Bone marrow (tissue), 2 donors: ENCODE data around the gene DAPK2.

Source experiments
- DNase-seq, 2 donors: peaks; one replicate each; lab custom pipeline; 2025; lab: John Stamatoyannopoulos, UW

The DAPK2 gene

DNA sequence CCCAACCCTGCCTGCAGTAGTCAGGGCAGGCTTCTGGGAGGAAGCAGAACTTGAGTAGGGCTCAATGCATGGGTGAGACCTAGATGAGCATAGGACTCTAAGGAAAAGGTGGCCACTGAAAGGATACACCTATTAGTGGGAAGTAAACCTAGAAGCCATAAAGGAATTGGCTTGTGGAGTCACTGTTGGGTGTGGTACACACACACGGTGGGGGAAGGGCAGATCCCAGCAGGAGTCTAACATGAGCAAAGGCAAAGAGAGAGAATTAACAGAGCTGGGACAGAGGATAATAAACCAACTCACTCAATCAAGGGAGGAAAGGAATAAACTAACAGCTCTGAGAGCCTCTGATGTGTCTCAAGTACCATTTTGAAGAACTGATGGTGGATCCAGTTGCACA, 23.1 kb downstream of the DAPK2 start:
- DNase-seq = no peak

DNA sequence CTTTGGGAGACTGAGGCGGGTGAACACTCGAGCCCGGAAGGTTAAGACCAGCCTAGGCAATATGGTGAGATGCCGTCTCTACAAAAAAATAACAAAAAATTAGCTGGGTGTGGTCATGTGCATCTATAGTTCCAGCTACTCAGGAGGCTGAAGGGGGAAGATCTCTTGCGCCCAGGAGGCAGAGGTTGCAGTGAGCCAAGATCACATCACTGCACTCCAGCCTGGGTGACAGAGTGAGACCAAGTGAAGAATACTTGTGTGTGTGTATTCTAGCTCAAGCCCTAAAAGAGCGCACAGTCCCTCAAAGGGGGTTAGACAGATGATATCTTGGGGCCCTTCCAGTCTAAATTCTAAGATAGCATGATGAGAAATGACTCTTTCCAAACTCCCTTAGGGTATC, 23.7 kb downstream of the DAPK2 start:
- no peak for DNase-seq

GRCh38 chr15:64019764-64020163, 26.5 kb downstream of the DAPK2 start:
- DNase-seq = no peak

DNA sequence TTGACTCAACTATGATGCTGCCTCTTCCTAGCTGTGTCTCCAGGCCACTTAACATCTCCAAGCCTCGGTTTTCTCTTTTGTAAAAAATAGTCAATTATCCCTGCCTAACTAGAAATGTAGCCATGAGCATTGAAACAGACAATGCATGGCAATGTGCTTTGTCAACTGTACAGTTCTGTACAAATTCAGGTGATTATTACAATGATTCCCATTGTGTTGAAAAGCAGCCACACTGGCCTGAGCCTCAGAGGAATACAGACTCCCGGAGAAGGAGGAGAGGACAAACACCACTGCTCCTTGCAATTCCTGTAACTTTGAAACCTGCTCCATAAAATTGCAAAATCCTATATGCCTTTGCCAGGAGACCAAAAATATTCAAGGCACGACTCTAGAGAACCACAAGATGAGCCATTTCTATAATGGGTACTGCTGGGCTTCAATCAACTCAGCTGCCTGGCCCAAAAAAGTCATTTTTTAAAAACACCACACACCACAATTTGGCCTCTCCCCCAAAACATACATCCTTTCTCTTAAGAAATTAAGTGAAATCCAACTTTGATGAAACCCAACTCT, 28.6 kb downstream of the DAPK2 start:
- no peak for DNase-seq

- no peak for DNase-seq
Measured at GRCh38 chr15:64017082-64017588, 29.1 kb downstream of the DAPK2 start.

DNA sequence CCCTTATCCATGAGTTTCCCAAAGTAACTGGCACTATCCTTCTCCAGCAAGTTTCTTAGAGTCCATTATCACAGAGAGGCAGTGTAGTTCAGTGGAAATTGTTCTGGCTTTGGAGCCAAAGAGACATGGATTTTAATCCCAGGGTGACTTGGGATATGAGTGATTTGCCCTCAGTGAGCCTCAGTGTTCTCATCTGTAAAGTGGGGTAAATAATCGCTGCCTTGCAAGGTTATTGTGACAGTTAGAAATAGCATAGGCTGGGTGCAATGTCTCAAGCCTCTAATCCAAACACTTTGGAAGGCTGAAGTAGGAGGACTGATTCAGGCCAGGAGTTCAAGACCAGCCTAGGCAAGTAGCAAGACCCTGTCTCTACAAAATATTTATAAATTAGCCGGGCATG, 30.0 kb downstream of the DAPK2 start:
- no peak for DNase-seq

- DNase-seq = no peak
Measured at GRCh38 chr15:64014995-64015394, 31.3 kb downstream of the DAPK2 start.

- DNase-seq = no peak
Measured at GRCh38 chr15:64013179-64014062, 32.9 kb downstream of the DAPK2 start.

- DNase-seq = no peak
Measured at GRCh38 chr15:64011736-64012135, 34.5 kb downstream of the DAPK2 start.

- DNase-seq = peak; percentile 12 to 97
Measured at GRCh38 chr15:64010719-64011118, 35.6 kb downstream of the DAPK2 start.

GRCh38 chr15:64009798-64010261, 36.5 kb downstream of the DAPK2 start:
- DNase-seq = no peak

DNA sequence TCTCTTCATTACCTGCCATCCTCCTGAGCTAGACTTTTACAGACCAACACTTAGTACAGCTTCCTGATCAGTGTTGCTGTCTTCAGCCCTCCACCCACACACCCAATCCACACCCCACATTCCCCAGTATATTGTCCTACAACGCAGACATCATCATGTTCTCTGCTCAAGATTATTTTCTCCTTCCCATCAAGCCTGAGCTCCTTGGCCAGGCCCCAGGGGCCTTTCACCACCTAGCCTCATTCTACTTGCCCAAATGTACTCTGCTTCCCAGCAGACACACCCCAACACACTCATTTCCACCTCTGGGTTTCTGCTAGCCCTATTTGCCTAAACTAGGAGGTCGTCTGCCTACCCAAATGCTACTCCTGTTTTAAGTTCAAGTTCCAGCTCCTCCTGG, 37.0 kb downstream of the DAPK2 start:
- DNase-seq = no peak

DNA sequence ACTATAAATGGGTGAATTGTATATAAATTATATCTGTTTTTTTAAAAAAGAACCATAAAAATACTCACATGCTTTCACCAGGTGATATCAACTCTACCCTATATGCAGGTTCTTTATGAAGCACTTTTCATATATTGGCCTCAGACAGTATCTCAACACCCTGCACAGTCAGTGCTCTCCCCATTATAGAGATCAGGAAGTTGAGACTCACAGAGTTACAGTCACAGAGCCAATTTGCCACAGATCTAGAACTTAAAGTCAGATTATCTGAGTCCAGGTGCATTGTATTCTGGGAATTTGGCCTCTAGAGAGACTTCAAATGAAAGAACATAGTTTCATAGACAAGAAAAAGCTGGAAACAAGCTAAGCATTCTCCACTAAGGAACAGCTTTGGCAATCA, 38.1 kb downstream of the DAPK2 start:
- DNase-seq = no peak

- no peak for DNase-seq
Measured at GRCh38 chr15:64006642-64007041, 39.6 kb downstream of the DAPK2 start.

DNA sequence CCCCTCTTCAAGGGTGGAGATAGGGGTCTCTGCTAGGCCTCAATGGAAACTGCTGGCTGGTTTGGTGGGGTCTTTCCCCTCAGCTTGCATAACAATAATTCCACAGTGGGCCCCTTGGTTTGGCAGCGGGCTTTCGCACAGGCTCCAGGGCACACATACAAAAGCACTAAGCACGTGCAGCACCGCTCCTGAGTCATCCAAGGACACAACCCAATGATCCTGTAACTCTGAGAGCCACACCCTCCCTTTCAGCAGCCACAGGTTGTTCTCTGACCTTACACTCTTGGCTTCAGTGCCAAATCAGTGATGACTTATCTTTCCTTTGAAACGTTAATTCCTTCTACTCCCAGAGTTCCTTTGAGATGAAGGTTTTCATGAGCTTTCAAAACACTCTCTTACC, 41.7 kb downstream of the DAPK2 start:
- no peak for DNase-seq

DNA sequence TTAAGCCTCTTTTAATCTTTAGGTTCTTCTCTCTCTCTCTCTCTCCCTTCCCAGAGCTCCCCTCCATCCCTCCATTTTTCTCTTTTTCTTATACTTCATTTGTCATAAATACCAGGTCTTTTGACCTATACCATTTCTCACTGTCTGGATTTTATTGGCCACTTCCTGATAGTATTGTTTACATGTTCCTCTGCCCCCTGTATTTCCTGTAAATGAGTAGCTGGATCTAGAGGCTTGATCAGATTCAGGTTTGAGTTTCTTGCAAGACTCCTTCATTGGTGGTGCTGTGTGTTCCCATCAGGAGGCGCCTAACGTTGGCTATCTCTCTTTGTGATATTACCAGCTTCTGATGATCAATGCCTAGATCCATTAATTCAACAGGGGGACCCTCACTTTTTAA, 42.2 kb downstream of the DAPK2 start:
- no peak for DNase-seq

DNA sequence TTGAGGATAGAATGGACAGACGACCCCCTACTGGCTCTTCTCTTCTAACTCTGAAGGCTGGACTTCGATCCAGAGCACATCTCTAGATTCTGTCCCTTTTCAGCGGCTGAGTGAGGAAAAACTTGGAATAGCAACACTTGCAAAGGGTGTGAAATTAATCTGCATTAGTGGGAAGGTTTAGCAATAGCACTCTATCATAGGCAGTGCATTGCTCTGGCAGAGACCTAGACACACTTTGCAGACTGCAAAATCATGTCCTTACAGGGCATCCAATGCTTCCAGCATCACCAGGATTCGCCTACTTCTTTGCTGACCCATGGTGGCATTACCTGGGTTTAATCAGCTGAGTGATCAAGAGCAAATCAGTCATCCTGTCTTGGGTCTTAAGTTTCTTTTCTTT, 43.1 kb downstream of the DAPK2 start:
- no peak for DNase-seq

- peak; percentile 28 to 43 for DNase-seq
Measured at GRCh38 chr15:64001148-64001547, 45.1 kb downstream of the DAPK2 start.

- no peak for DNase-seq
Measured at GRCh38 chr15:64000183-64000951, 45.9 kb downstream of the DAPK2 start.

GRCh38 chr15:63999177-63999576, 47.1 kb downstream of the DAPK2 start:
- peak in 1 of 2 donors; percentile 45 for DNase-seq

DNA sequence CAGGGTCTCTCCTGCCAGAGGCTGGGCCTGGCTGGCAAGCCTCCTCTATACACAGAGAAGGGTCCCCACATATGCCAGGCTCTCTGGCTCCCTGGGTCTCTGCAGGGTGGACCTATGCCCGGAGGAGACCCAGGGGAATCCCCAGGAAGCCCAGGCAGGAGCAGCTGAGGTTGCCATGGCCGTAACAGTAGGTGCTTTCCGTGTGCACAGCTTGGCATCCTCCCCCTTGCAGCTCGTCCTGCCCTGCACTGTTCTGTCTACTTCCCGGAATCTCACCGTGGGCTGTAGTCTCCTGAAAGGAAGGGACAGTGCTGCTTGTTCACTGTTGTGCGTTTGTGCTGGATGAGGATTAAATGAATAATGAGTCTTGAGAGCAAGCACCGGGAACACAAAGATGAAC, 47.8 kb downstream of the DAPK2 start:
- no peak for DNase-seq

DNA sequence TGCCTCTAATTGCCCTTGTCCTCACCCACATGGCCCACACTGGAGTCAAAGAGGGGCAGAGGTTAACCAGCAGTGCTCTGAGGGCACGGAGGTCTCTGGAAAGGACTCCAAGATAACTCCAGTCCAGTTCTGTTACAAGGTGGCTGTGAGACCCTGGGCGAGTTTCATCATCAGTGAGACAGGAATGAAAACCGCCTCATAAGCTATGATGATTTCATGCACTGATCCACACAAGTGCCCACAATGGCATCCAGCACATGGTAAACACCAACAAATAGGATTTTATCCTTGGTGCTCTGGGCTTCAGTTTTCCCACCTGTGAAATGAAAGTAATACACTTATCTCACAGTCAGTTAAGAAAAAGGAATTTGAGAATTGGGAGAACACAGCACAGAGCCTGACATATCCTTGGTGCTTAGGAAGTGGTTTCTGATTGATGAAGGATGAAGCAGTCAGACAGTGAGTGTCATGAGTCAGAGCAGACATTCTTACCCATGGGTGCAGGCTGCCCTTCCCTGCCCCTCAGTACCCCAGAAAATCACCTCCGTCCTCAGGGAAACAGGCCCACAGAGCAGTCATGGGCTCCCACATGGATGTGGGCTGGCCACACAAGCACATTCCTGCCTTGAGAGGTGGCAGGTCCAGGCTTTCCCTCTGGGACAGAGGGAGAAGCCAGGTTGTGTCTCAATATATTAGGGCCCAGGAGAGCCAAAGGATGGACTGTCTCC, 48.4 kb downstream of the DAPK2 start:
- no peak for DNase-seq
